ENCODE measurements around the gene PPP1CA. TPM values are rescaled to one million over a fixed set of nuclear protein-coding genes. Genes with fewer than 3 reads are reported as not detected.

PPP1CA gene
- total RNA-seq, 4 donors from 2014 or later = 164 to 216 (median 191) TPM

GRCh38 chr11:67365736-67366444, 35.8 kb downstream of the PPP1CA start:
- Histone ChIP-seq H3K27ac (peak overlapping the region; percentile 67 to 82 (median 81)), H3K4me1 (peaks cover 41 to 62% of the 10 kb centered on the region in 2 donors), H3K4me3 (replicated peaks in 1 of 3) (no peak overlapping the region), H3K36me3 (no peaks in the 10 kb centered on the region), H3K9me3 (no peaks in the 10 kb centered on the region), H3K27me3 (no peaks in the 10 kb centered on the region)
- WGBS, 2 donors = 25 to 44% methylated on average over 14 of the region's 14 CpGs
- peak; percentile 67 to 70 for DNase-seq
- intact Hi-C loops (cut with DNase I) = no loop called here
- TF ChIP-seq CTCF (IDR thresholded peaks at IDR 0.05) (no peak), POLR2A (IDR thresholded peaks at IDR 0.05) (no peak)

- Histone ChIP-seq H3K9me3 (no peaks in the 10 kb centered on the region), H3K27me3 (no peaks in the 10 kb centered on the region), H3K27ac (peak overlapping the region; percentile 67 to 82 (median 81)), H3K4me1 (peaks cover 38 to 60% of the 10 kb centered on the region in 2 donors), H3K36me3 (no peaks in the 10 kb centered on the region), H3K4me3 (replicated peaks in 1 of 3) (no peak overlapping the region)
- no peak for TF ChIP-seq POLR2A (IDR thresholded peaks at IDR 0.05)
- no peak for TF ChIP-seq CTCF (IDR thresholded peaks at IDR 0.05)
- WGBS, 2 donors = 58 to 64% methylated on average over 9 to 20 of the region's 24 CpGs
- DNase-seq = peak; percentile 54 to 65
- intact Hi-C loops (cut with DNase I) = no loop called here
Observed at GRCh38 chr11:67364783-67365722, 36.6 kb downstream of the PPP1CA start.

GRCh38 chr11:67364169-67364568, 37.5 kb downstream of the PPP1CA start:
- Histone ChIP-seq H3K27ac (no peak overlapping the region), H3K27me3 (no peaks in the 10 kb centered on the region), H3K4me1 (peaks cover 33 to 52% of the 10 kb centered on the region in 2 donors), H3K4me3 (replicated peaks in 1 of 3) (no peak overlapping the region), H3K36me3 (no peaks in the 10 kb centered on the region), H3K9me3 (no peaks in the 10 kb centered on the region)
- TF ChIP-seq CTCF (IDR thresholded peaks at IDR 0.05) (no peak), POLR2A (IDR thresholded peaks at IDR 0.05) (no peak)
- WGBS, 2 donors = 89 to 97% methylated on average over 3 of the region's 3 CpGs
- no peak for DNase-seq
- intact Hi-C loops (cut with DNase I) = no loop called here

GRCh38 chr11:67357831-67358670, 43.6 kb downstream of the PPP1CA start:
- Histone ChIP-seq H3K9me3 (no peaks in the 10 kb centered on the region), H3K27ac (peak overlapping the region; percentile 31 to 99 (median 34)), H3K36me3 (no peaks in the 10 kb centered on the region), H3K4me3 (replicated peaks in 1 of 3) (no peak overlapping the region), H3K27me3 (no peaks in the 10 kb centered on the region), H3K4me1 (peaks cover 18 to 56% of the 10 kb centered on the region in 2 donors)
- WGBS, 2 donors = 50 to 56% methylated on average over 12 of the region's 12 CpGs
- no peak for TF ChIP-seq POLR2A (IDR thresholded peaks at IDR 0.05)
- no peak for TF ChIP-seq CTCF (IDR thresholded peaks at IDR 0.05)
- DNase-seq = peak; percentile 71 to 76
- intact Hi-C loops (cut with DNase I) = loop anchor here (2.0 to 10.0 kb wide), 2 partner anchors 25 to 147 kb away; partner anchors contain the start of genes CDK2AP2 and PITPNM1

All from thyroid gland (tissue), 4 donors.